Loucy (cell line): ENCODE measurements around the gene VWA5B2.

Source experiments
- H2AFZ ChIP-seq: fragments of 200-600 bp; sonication (generic); 2 replicates; pipeline ENCODE4 v1.6.0; 2016; ENCODE audit warnings: antibody characterized with exemption, mild to moderate bottlenecking, low read length, moderate library complexity
- H3F3A ChIP-seq: fragments of 200-600 bp; 2 replicates; pipeline ENCODE4 v1.6.0; 2016; ENCODE audit warnings: antibody characterized with exemption, low read depth, mild to moderate bottlenecking
- H3K27me3 ChIP-seq: fragments of 200-600 bp; sonication (generic); 2 replicates; pipeline ENCODE4 v1.6.1; 2014; ENCODE audit warnings: low read length, mild to moderate bottlenecking; ENCODE audit not compliant: insufficient read depth, poor library complexity, severe bottlenecking
- H3K36me3 ChIP-seq: fragments of 200-600 bp; sonication (generic); 2 replicates; pipeline ENCODE4 v1.6.1; 2016; ENCODE audit warnings: low read length; ENCODE audit not compliant: insufficient read depth
- H3K4me1 ChIP-seq: fragments of 200-600 bp; sonication (generic); 2 replicates; pipeline ENCODE4 v1.5.1; 2014; ENCODE audit warnings: low read length, mild to moderate bottlenecking; ENCODE audit not compliant: insufficient read depth, poor library complexity, severe bottlenecking
- H3K4me2 ChIP-seq: fragments of 200-600 bp; sonication (generic); 2 replicates; pipeline ENCODE4 v1.6.0; 2014; ENCODE audit warnings: antibody characterized with exemption, low read length, low read depth, mild to moderate bottlenecking; ENCODE audit not compliant: poor library complexity, severe bottlenecking
- H3K4me3 ChIP-seq: fragments of 200-600 bp; sonication (generic); 2 replicates; pipeline ENCODE4 v1.5.1; 2014; ENCODE audit warnings: low read length, mild to moderate bottlenecking, mixed read lengths; ENCODE audit not compliant: poor library complexity, severe bottlenecking
- H3K79me2 ChIP-seq: fragments of 200-600 bp; sonication (generic); 2 replicates; pipeline ENCODE4 v1.6.1; 2014; ENCODE audit warnings: low read length; ENCODE audit not compliant: insufficient read depth
- H3K9ac ChIP-seq: fragments of 200-600 bp; sonication (generic); 2 replicates; pipeline ENCODE4 v1.6.0; 2014; ENCODE audit warnings: mild to moderate bottlenecking, low read depth, low read length, moderate library complexity; ENCODE audit not compliant: poor library complexity, severe bottlenecking
- H3K9me2 ChIP-seq: fragments of 200-600 bp; sonication (generic); replicated peaks from 2 replicates; pipeline ENCODE4 v1.6.1; 2016; ENCODE audit warnings: low read depth, low read length, mixed read lengths
- H3K9me3 ChIP-seq: fragments of 200-600 bp; sonication (generic); 2 replicates; pipeline ENCODE4 v1.6.1; 2014; ENCODE audit warnings: mild to moderate bottlenecking, antibody characterized with exemption, low read length, low read depth; ENCODE audit not compliant: insufficient read depth
- H4K20me1 ChIP-seq: fragments of 200-600 bp; sonication (generic); 2 replicates; pipeline ENCODE4 v1.6.0; 2014; ENCODE audit warnings: antibody characterized with exemption, low read length, mild to moderate bottlenecking; ENCODE audit not compliant: insufficient read depth, poor library complexity, severe bottlenecking
- CTCF ChIP-seq: fragments of 200-600 bp; sonication (generic); conservative IDR thresholded peaks from 2 replicates; pipeline ENCODE4 v1.5.1; 2014; ENCODE audit warnings: mild to moderate bottlenecking, antibody characterized with exemption, low read length
- EZH2phosphoT487 ChIP-seq: fragments of 200-600 bp; IDR thresholded peaks from 2 replicates; pipeline ENCODE4 v1.6.1; 2018; ENCODE audit warnings: antibody characterized with exemption, mild to moderate bottlenecking, moderate library complexity, borderline replicate concordance

The VWA5B2 gene

GRCh38 chr3:184222521-184222920 lies 6.9 kb upstream of the VWA5B2 start:
- H4K20me1 ChIP-seq = no peaks in the 10 kb centered on the region
- H3K4me2 ChIP-seq = no peak overlapping the region
- no peaks in the 10 kb centered on the region for H3K79me2 ChIP-seq
- H3K4me3 ChIP-seq = no peak overlapping the region
- no peaks in the 10 kb centered on the region for H3F3A ChIP-seq
- H3K9ac ChIP-seq = no peak overlapping the region
- no peaks in the 10 kb centered on the region for H3K27me3 ChIP-seq
- TF ChIP-seq EZH2phosphoT487 = no peak
- TF ChIP-seq CTCF = no peak
- no peaks in the 10 kb centered on the region for H3K4me1 ChIP-seq
- H3K9me2 ChIP-seq = no peaks in the 10 kb centered on the region
- no peaks in the 10 kb centered on the region for H3K9me3 ChIP-seq
- H2AFZ ChIP-seq = no peak overlapping the region
- H3K36me3 ChIP-seq = no peaks in the 10 kb centered on the region

- Histone ChIP-seq H3K4me3 (no peak overlapping the region), H3K9me3 (no peaks in the 10 kb centered on the region), H3K4me1 (no peaks in the 10 kb centered on the region), H3K79me2 (no peaks in the 10 kb centered on the region), H3K27me3 (no peaks in the 10 kb centered on the region), H3K4me2 (no peak overlapping the region), H4K20me1 (no peaks in the 10 kb centered on the region), H3K9ac (no peak overlapping the region), H2AFZ (no peak overlapping the region), H3F3A (no peaks in the 10 kb centered on the region), H3K36me3 (no peaks in the 10 kb centered on the region), H3K9me2 (no peaks in the 10 kb centered on the region)
- TF ChIP-seq EZH2phosphoT487 (no peak), CTCF (no peak)
Measured at GRCh38 chr3:184223946-184224345, 5.4 kb upstream of the VWA5B2 start.

- no peaks in the 10 kb centered on the region for H4K20me1 ChIP-seq
- no peaks in the 10 kb centered on the region for H3K9me2 ChIP-seq
- H3K4me1 ChIP-seq = no peaks in the 10 kb centered on the region
- TF ChIP-seq CTCF (peak; percentile 85), EZH2phosphoT487 (no peak)
- no peaks in the 10 kb centered on the region for H3F3A ChIP-seq
- H3K4me3 ChIP-seq = no peak overlapping the region
- H3K9me3 ChIP-seq = no peaks in the 10 kb centered on the region
- no peaks in the 10 kb centered on the region for H3K27me3 ChIP-seq
- no peak overlapping the region for H3K4me2 ChIP-seq
- H3K36me3 ChIP-seq = no peaks in the 10 kb centered on the region
- H2AFZ ChIP-seq = no peak overlapping the region
- no peak overlapping the region for H3K9ac ChIP-seq
- H3K79me2 ChIP-seq = no peaks in the 10 kb centered on the region
Measured at GRCh38 chr3:184227481-184227935, 1.9 kb upstream of the VWA5B2 start.
